Activated CD4-positive, alpha-beta T cell treated with anti-CD3 and anti-CD28 coated beads, Interleukin-2, amount 10 ng/mL, durations not matched to agents 7 days and 5 days (primary cell): ENCODE measurements around the gene KIAA0408. TPM values are rescaled to one million over a fixed set of nuclear protein-coding genes. Genes with fewer than 3 reads are reported as not detected.

ENCODE experiments used
- CTCF ChIA-PET: fragments of 350-600 bp; sonication (Branson Sonifier 250); formaldehyde crosslinking; loops from one replicate; lab custom pipeline; 2021; ENCODE audit warnings: antibody characterized with exemption; lab: Charles Lee
- POLR2A ChIA-PET: fragments of 350-600 bp; sonication (Branson Sonifier 250); formaldehyde crosslinking; loops from one replicate; lab custom pipeline; 2021; ENCODE audit warnings: antibody characterized with exemption; lab: Charles Lee
- DNase-seq: peaks from one replicate; pipeline ENCODE4 v3.0.0-alpha.2; 2020
- H3K27ac Mint-ChIP-seq: one replicate; pipeline ENCODE4 v1.8.0; 2021; ENCODE audit warnings: mild to moderate bottlenecking, moderate library complexity, mixed read lengths
- H3K27me3 Mint-ChIP-seq: one replicate; pipeline ENCODE4 v1.8.0; 2021; ENCODE audit warnings: mixed read lengths
- H3K36me3 Mint-ChIP-seq: one replicate; pipeline ENCODE4 v1.8.0; 2021; ENCODE audit warnings: low read depth, mixed read lengths
- H3K4me1 Mint-ChIP-seq: one replicate; pipeline ENCODE4 v1.8.0; 2021; ENCODE audit warnings: mixed read lengths
- H3K4me3 Mint-ChIP-seq: one replicate; pipeline ENCODE4 v1.8.0; 2021; ENCODE audit warnings: mild to moderate bottlenecking, moderate library complexity, mixed read lengths
- H3K9me3 Mint-ChIP-seq: one replicate; pipeline ENCODE4 v1.8.0; 2021; ENCODE audit warnings: mixed read lengths
- total RNA-seq, 2 experiments: library from RNA; stranded (reverse); gene quantifications; one replicate each; pipeline ENCODE4 v1.2.3, GENCODE V29; 2021

Gene KIAA0408
- total RNA-seq, 2 experiments from 2014 or later = 2.7 to 4.4 TPM

GRCh38 chr6:127458817-127459216 is 372 bp downstream of the KIAA0408 start:
- Mint-ChIP-seq H3K27ac (no peak overlapping the region), H3K27me3 (no peaks in the 10 kb centered on the region), H3K36me3 (no peaks in the 10 kb centered on the region), H3K9me3 (no peaks in the 10 kb centered on the region), H3K4me1 (peaks cover 10% of the 10 kb centered on the region), H3K4me3 (no peak overlapping the region)
- ChIA-PET CTCF (no interaction called here), POLR2A (interaction anchor here (0.7 kb wide), 1 partner anchor 19 kb away, joined by 6 read pairs; no protein-coding TSS in a partner anchor)
- no peak for DNase-seq

GRCh38 chr6:127458222-127458621 is 967 bp downstream of the KIAA0408 start:
- peaks cover 10% of the 10 kb centered on the region for H3K4me1 Mint-ChIP-seq
- POLR2A ChIA-PET = no interaction called here
- no peaks in the 10 kb centered on the region for H3K27me3 Mint-ChIP-seq
- no peak overlapping the region for H3K4me3 Mint-ChIP-seq
- no peaks in the 10 kb centered on the region for H3K36me3 Mint-ChIP-seq
- CTCF ChIA-PET = no interaction called here
- no peaks in the 10 kb centered on the region for H3K9me3 Mint-ChIP-seq
- no peak for DNase-seq
- H3K27ac Mint-ChIP-seq = no peak overlapping the region

- Mint-ChIP-seq H3K9me3 (no peaks in the 10 kb centered on the region), H3K27me3 (peaks cover under 1% of the 10 kb centered on the region), H3K27ac (no peak overlapping the region), H3K4me1 (peaks cover 10% of the 10 kb centered on the region), H3K36me3 (no peaks in the 10 kb centered on the region), H3K4me3 (no peak overlapping the region)
- ChIA-PET POLR2A (no interaction called here), CTCF (no interaction called here)
- DNase-seq = no peak
Measured at GRCh38 chr6:127457456-127458064, 1.6 kb downstream of the KIAA0408 start.

GRCh38 chr6:127456465-127456864 is 2.7 kb downstream of the KIAA0408 start:
- H3K9me3 Mint-ChIP-seq = no peaks in the 10 kb centered on the region
- H3K27ac Mint-ChIP-seq = no peak overlapping the region
- peaks cover 2% of the 10 kb centered on the region for H3K27me3 Mint-ChIP-seq
- H3K4me1 Mint-ChIP-seq = peaks cover 10% of the 10 kb centered on the region
- no peaks in the 10 kb centered on the region for H3K36me3 Mint-ChIP-seq
- ChIA-PET POLR2A (no interaction called here), CTCF (interaction anchor here (1.2 kb wide), 1 partner anchor 84 kb away, joined by 4 read pairs; no protein-coding TSS in a partner anchor)
- DNase-seq = no peak
- no peak overlapping the region for H3K4me3 Mint-ChIP-seq

GRCh38 chr6:127453845-127454619 is 5.2 kb downstream of the KIAA0408 start:
- Mint-ChIP-seq H3K4me1 (no peaks in the 10 kb centered on the region), H3K4me3 (no peak overlapping the region), H3K27me3 (peaks cover 2% of the 10 kb centered on the region), H3K9me3 (no peaks in the 10 kb centered on the region), H3K27ac (no peak overlapping the region), H3K36me3 (no peaks in the 10 kb centered on the region)
- no peak for DNase-seq
- ChIA-PET POLR2A (no interaction called here), CTCF (no interaction called here)

- Mint-ChIP-seq H3K36me3 (no peaks in the 10 kb centered on the region), H3K27ac (no peak overlapping the region), H3K9me3 (no peaks in the 10 kb centered on the region), H3K4me1 (no peaks in the 10 kb centered on the region), H3K4me3 (no peak overlapping the region), H3K27me3 (peaks cover 2% of the 10 kb centered on the region)
- no peak for DNase-seq
- ChIA-PET CTCF (no interaction called here), POLR2A (no interaction called here)
Measured at GRCh38 chr6:127452803-127453202, 6.4 kb downstream of the KIAA0408 start.

GRCh38 chr6:127451388-127451787 is 7.8 kb downstream of the KIAA0408 start:
- Mint-ChIP-seq H3K4me3 (no peak overlapping the region), H3K9me3 (no peaks in the 10 kb centered on the region), H3K27ac (no peak overlapping the region), H3K4me1 (no peaks in the 10 kb centered on the region), H3K27me3 (peaks cover 2% of the 10 kb centered on the region), H3K36me3 (no peaks in the 10 kb centered on the region)
- ChIA-PET CTCF (no interaction called here), POLR2A (no interaction called here)
- DNase-seq = no peak

GRCh38 chr6:127447780-127448179 is 11.4 kb downstream of the KIAA0408 start:
- Mint-ChIP-seq H3K27me3 (peaks cover 4% of the 10 kb centered on the region), H3K27ac (no peak overlapping the region), H3K9me3 (no peaks in the 10 kb centered on the region), H3K4me1 (no peaks in the 10 kb centered on the region), H3K36me3 (no peaks in the 10 kb centered on the region), H3K4me3 (no peak overlapping the region)
- DNase-seq = no peak
- ChIA-PET POLR2A (no interaction called here), CTCF (no interaction called here)

- CTCF ChIA-PET = interaction anchor here (1.2 to 1.4 kb wide), 2 partner anchors 38 to 147 kb away, joined by 3 read pairs; no protein-coding TSS in a partner anchor
- DNase-seq = no peak
Measured at GRCh38 chr6:127446356-127446755, 12.8 kb downstream of the KIAA0408 start.

GRCh38 chr6:127441881-127442280 is 17.3 kb downstream of the KIAA0408 start:
- CTCF ChIA-PET = no interaction called here
- H3K4me1 Mint-ChIP-seq = no peaks in the 10 kb centered on the region
- peaks cover 8% of the 10 kb centered on the region for H3K27me3 Mint-ChIP-seq
- H3K27ac Mint-ChIP-seq = no peak overlapping the region
- POLR2A ChIA-PET = no interaction called here
- no peaks in the 10 kb centered on the region for H3K36me3 Mint-ChIP-seq
- no peaks in the 10 kb centered on the region for H3K9me3 Mint-ChIP-seq
- no peak for DNase-seq
- H3K4me3 Mint-ChIP-seq = no peak overlapping the region

More at GRCh38 chr6:127446356-127446755, 12.8 kb downstream of the KIAA0408 start:
- Mint-ChIP-seq H3K4me3 (no peak overlapping the region), H3K36me3 (no peaks in the 10 kb centered on the region), H3K27ac (no peak overlapping the region), H3K9me3 (no peaks in the 10 kb centered on the region), H3K4me1 (no peaks in the 10 kb centered on the region), H3K27me3 (peaks cover 5% of the 10 kb centered on the region)
- POLR2A ChIA-PET = no interaction called here

GRCh38 chr6:127439718-127440117 is 19.5 kb downstream of the KIAA0408 start:
- Mint-ChIP-seq H3K4me3 (no peak overlapping the region), H3K4me1 (no peaks in the 10 kb centered on the region), H3K9me3 (no peaks in the 10 kb centered on the region), H3K36me3 (no peaks in the 10 kb centered on the region), H3K27ac (no peak overlapping the region), H3K27me3 (peaks cover 12% of the 10 kb centered on the region)
- ChIA-PET CTCF (interaction anchor here (0.5 to 0.8 kb wide), 2 partner anchors 26 to 60 kb away, joined by 3 to 7 read pairs; no protein-coding TSS in a partner anchor), POLR2A (interaction anchor here (0.6 kb wide), 1 partner anchor 19 kb away, joined by 6 read pairs; the partner anchor contains the start of gene KIAA0408)
- no peak for DNase-seq

- H3K36me3 Mint-ChIP-seq = no peaks in the 10 kb centered on the region
- no peak overlapping the region for H3K27ac Mint-ChIP-seq
- H3K9me3 Mint-ChIP-seq = no peaks in the 10 kb centered on the region
- no peak for DNase-seq
- peaks cover 7% of the 10 kb centered on the region for H3K27me3 Mint-ChIP-seq
- POLR2A ChIA-PET = no interaction called here
- H3K4me3 Mint-ChIP-seq = no peak overlapping the region
- CTCF ChIA-PET = no interaction called here
- no peaks in the 10 kb centered on the region for H3K4me1 Mint-ChIP-seq
Measured at GRCh38 chr6:127436578-127437110, 22.5 kb downstream of the KIAA0408 start.

GRCh38 chr6:127435626-127436220 is 23.5 kb downstream of the KIAA0408 start:
- H3K36me3 Mint-ChIP-seq = no peaks in the 10 kb centered on the region
- ChIA-PET POLR2A (no interaction called here), CTCF (no interaction called here)
- no peaks in the 10 kb centered on the region for H3K4me1 Mint-ChIP-seq
- no peak overlapping the region for H3K27ac Mint-ChIP-seq
- no peak overlapping the region for H3K4me3 Mint-ChIP-seq
- peaks cover 8% of the 10 kb centered on the region for H3K27me3 Mint-ChIP-seq
- DNase-seq = no peak
- no peaks in the 10 kb centered on the region for H3K9me3 Mint-ChIP-seq
